ENCODE results near the gene CPT1B. TPM values are rescaled to one million over a fixed set of nuclear protein-coding genes. Genes with fewer than 3 reads are reported as not detected.
A peak's percentile ranks its signal among the peaks of the same experiment; 100 is the strongest.

The CPT1B gene
- total and polyA plus RNA-seq, 2 of the 8 experiments (the other 6 are each of a cell fraction or from before 2014, with no cell fraction given) = 34.2 to 36.2 TPM

- Histone ChIP-seq H3K4ac (replicated peaks; ENCODE audit: insufficient read length, low read depth, low read length) (no peak overlapping the region), H3K56ac (replicated peaks; ENCODE audit: insufficient read length, low read depth, low read length) (no peak overlapping the region), H4K5ac (ENCODE audit: insufficient read length, low read depth, low read length) (no peak overlapping the region), H3K4me3 (ENCODE audit: extremely low read depth in 1 of 4, insufficient read depth in 2 of 4, low read depth in 3 of 4, low read length in 4 of 4) (no peak overlapping the region), H3K9ac (replicated peaks in 1 of 4; ENCODE audit: extremely low read depth in 1 of 4, low read depth in 3 of 4, low read length in 3 of 4) (no peak overlapping the region), H2BK5ac (ENCODE audit: low read depth, low read length) (no peak overlapping the region), H3K36me3 (ENCODE audit: control insufficient read depth in 2 of 4, insufficient read depth in 4 of 4, low read length in 3 of 4) (peaks cover 6 to 22% (median 16%) of the 10 kb centered on the region in 4 experiments), H3K23me2 (ENCODE audit: low read depth, low read length) (no peaks in the 10 kb centered on the region), H2BK120ac (replicated peaks; ENCODE audit: low read depth, low read length) (no peak overlapping the region), H2AK5ac (ENCODE audit: low read depth, low read length) (no peak overlapping the region), H2BK15ac (ENCODE audit: low read length) (no peak overlapping the region), H3K9me3 (ENCODE audit: insufficient read depth in 2 of 2, low read depth in 1 of 2, low read length in 1 of 2) (no peaks in the 10 kb centered on the region), H3K27me3 (replicated peaks in 1 of 4; ENCODE audit: control insufficient read depth in 3 of 4, extremely low read depth in 1 of 4, insufficient read depth in 3 of 4, low read length in 3 of 4) (no peaks in the 10 kb centered on the region), H3K18ac (ENCODE audit: extremely low read depth, low read length) (no peak overlapping the region), H4K91ac (replicated peaks; ENCODE audit: insufficient read length, low read length) (no peak overlapping the region), H2BK20ac (ENCODE audit: low read length) (no peak overlapping the region), H3K79me1 (ENCODE audit: low read depth, low read length) (peaks cover under 1% of the 10 kb centered on the region; the same call in 1 of the 2 replicates), H3K14ac (ENCODE audit: insufficient read length) (no peak overlapping the region), H3K4me2 (ENCODE audit: insufficient read depth in 1 of 2, low read depth in 2 of 2, low read length in 2 of 2) (no peak overlapping the region), H2AFZ (ENCODE audit: low read length) (no peak overlapping the region), H4K20me1 (replicated peaks in 1 of 2; ENCODE audit: control insufficient read depth in 1 of 2, insufficient read depth in 2 of 2, low read length in 2 of 2) (peaks cover 5 to 14% of the 10 kb centered on the region in 2 experiments), H3K79me2 (ENCODE audit: control insufficient read depth in 1 of 2, insufficient read depth in 2 of 2, low read length in 2 of 2) (peaks cover 0 to 2% of the 10 kb centered on the region in 2 experiments; a peak in 1 of 4 replicates), H4K8ac (ENCODE audit: extremely low read depth, insufficient read depth, low read length) (no peak overlapping the region), H3K4me1 (replicated peaks in 1 of 4; ENCODE audit: control insufficient read depth in 3 of 4, insufficient read depth in 4 of 4, low read length in 3 of 4) (no peaks in the 10 kb centered on the region), H2BK12ac (ENCODE audit: low read depth, low read length) (no peak overlapping the region), H3K27ac (ENCODE audit: low read depth, low read length) (no peak overlapping the region), H3K23ac (ENCODE audit: insufficient read length) (no peak overlapping the region)
- TF ChIP-seq RNF2 (IDR thresholded peaks at IDR 0.05; ENCODE audit: borderline replicate concordance, low read depth, low read length, missing control alignments, poor library complexity, severe bottlenecking) (no peak), TCF12 (IDR thresholded peaks at IDR 0.05; ENCODE audit: low read depth, low read length) (no peak), NRF1 (IDR thresholded peaks at IDR 0.05; ENCODE audit: low read depth, low read length) (no peak), RAD21 (IDR thresholded peaks at IDR 0.05 in 1 of 2, conservative IDR thresholded peaks at IDR 0.05 in 1 of 2; ENCODE audit: low read depth in 2 of 2, low read length in 2 of 2) (peak; percentile 75 to 79), EGR1 (IDR thresholded peaks at IDR 0.05; ENCODE audit: borderline replicate concordance, low read depth, low read length) (no peak)
- TF ChIP-seq, protein P1, sequence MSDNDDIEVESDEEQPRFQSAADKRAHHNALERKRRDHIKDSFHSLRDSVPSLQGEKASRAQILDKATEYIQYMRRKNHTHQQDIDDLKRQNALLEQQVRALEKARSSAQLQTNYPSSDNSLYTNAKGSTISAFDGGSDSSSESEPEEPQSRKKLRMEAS (IDR thresholded peaks at IDR 0.05) = 0 out of 2 replicates have a peak, but pooled peaks have one; percentile 11
- TF ChIP-seq, protein P2, sequence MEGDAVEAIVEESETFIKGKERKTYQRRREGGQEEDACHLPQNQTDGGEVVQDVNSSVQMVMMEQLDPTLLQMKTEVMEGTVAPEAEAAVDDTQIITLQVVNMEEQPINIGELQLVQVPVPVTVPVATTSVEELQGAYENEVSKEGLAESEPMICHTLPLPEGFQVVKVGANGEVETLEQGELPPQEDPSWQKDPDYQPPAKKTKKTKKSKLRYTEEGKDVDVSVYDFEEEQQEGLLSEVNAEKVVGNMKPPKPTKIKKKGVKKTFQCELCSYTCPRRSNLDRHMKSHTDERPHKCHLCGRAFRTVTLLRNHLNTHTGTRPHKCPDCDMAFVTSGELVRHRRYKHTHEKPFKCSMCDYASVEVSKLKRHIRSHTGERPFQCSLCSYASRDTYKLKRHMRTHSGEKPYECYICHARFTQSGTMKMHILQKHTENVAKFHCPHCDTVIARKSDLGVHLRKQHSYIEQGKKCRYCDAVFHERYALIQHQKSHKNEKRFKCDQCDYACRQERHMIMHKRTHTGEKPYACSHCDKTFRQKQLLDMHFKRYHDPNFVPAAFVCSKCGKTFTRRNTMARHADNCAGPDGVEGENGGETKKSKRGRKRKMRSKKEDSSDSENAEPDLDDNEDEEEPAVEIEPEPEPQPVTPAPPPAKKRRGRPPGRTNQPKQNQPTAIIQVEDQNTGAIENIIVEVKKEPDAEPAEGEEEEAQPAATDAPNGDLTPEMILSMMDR (IDR thresholded peaks at IDR 0.05; ENCODE audit: control extremely low read depth in 1 of 3, insufficient read depth in 1 of 3, low read depth in 1 of 3, low read length in 3 of 3) = peak; percentile 40 to 93 (median 60)
- DNase-seq (ENCODE audit: low read depth in 1 of 2, low spot score in 2 of 2) (no peak), FAIRE-seq (no peak)
- POLR2A ChIA-PET (ENCODE audit: partially characterized antibody) = interaction anchor here (1.3 to 5.4 kb wide), 3 partner anchors 11 to 131 kb away, joined by 3 to 37 read pairs (median 3); partner anchors contain the start of gene SYCE3
- CTCF ChIA-PET (ENCODE audit: partially characterized antibody) = interaction anchor here (0.6 to 8.1 kb wide), 20 partner anchors 12 to 126 kb away, joined by 3 to 84 read pairs (median 6); partner anchors contain the start of genes SCO2 and SYCE3
- 87% methylated on average over 5 of the region's 5 CpGs; no CpG with 5 or more reads in 1 of the 2 experiments for WGBS, 2 experiments (ENCODE audit: extremely low coverage in 1 of 2, insufficient coverage in 1 of 2, insufficient read length in 1 of 2, insufficient replicate concordance in 2 of 2, low coverage in 1 of 2, low lambda C conversion rate in 2 of 2, missing lambda C conversion rate in 1 of 2)
Observed at GRCh38 chr22:50576070-50576469, 2.2 kb downstream of the CPT1B start.
